Stimulated activated CD4-positive, alpha-beta T cell treated with anti-CD3 and anti-CD28 coated beads, Interleukin-12 subunit alpha, Interleukin-12 subunit beta, amount 100 ng/mL, for 4 hours (primary cell): Measurements from ENCODE around the gene AEBP1.
A peak's percentile ranks its signal among the peaks of the same experiment; 100 is the strongest.
"Not testable (repeated sequence)": the region's sequence is repeated elsewhere in the genome, so short reads cannot be mapped to it uniquely, and the experiment has no call there.

Experiments used
- DNase-seq: peaks from one replicate; pipeline ENCODE4 v3.0.0-alpha.2; 2020

Gene AEBP1

GRCh38 chr7:44121761-44122420 lies 17.7 kb downstream of the AEBP1 start:
- no peak for DNase-seq

DNA sequence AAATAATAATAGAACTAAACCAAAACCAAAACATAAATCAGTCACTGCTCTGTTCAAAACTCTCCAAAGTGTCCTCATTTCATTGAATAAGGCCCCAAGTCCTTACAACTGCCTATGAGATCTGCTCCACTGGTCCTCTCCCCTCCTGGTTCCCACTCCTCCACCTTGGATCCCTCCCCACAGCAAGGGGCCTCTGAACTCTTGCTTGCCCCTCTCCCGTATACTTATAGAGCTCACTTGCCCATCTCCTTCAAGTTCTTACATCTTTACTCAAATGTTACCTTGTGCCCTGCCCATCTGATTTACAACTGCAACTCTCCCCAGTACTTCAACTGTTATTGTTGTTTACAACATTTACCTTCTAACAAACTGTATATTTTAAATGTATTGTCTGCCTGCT lies 18.4 kb downstream of the AEBP1 start:
- no peak for DNase-seq

- DNase-seq: peak; percentile 98
These were observed 19.3 kb downstream of the AEBP1 start, which contains the start of gene POLD2 for GRCh38 chr7:44123190-44124003. POLD2 (minus strand) TSS chr7:44123548; CDS start chr7:44122053, 1,495 bp downstream.

DNA sequence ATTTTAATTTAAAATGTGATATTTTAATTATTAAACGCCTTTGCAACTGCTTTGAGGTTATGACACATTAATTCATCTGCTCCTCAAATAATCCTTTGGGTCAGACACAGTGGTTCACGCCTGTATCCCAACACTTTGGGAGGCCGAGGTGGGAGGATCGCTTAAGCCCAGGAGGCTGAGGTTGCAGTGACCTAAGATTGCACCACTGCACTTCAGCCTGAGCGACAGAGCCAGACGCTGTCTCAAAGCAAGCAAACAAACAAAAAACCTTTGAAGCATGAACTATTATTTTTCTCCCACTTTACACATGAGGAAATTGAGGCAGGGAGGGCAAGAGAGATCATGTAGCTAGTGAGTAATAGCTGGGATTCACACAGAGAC lies 20.7 kb downstream of the AEBP1 start:
- DNase-seq: no peak

- DNase-seq: not testable (repeated sequence)
These were observed 22.4 kb downstream of the AEBP1 start for GRCh38 chr7:44126574-44126973.

DNA sequence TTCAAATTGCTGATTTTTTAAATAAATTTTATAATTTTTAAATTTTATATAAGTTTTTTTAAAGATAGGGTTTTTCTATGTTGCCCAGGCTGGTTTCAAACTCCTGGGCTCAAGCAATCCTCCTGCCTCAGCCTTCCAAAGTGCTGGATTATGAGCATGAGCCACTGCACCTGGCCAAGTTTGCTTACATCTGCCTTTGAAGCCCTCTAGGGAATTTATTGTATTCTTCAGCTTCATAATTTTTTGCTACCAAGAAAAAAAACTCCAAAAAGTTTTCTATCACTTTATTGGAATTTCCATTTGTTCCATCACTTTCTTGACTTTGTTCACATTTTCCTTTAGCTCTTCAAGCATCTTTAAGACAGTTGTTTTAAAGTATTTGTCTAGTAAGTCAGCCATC lies 23.0 kb downstream of the AEBP1 start:
- no peak for DNase-seq

DNA sequence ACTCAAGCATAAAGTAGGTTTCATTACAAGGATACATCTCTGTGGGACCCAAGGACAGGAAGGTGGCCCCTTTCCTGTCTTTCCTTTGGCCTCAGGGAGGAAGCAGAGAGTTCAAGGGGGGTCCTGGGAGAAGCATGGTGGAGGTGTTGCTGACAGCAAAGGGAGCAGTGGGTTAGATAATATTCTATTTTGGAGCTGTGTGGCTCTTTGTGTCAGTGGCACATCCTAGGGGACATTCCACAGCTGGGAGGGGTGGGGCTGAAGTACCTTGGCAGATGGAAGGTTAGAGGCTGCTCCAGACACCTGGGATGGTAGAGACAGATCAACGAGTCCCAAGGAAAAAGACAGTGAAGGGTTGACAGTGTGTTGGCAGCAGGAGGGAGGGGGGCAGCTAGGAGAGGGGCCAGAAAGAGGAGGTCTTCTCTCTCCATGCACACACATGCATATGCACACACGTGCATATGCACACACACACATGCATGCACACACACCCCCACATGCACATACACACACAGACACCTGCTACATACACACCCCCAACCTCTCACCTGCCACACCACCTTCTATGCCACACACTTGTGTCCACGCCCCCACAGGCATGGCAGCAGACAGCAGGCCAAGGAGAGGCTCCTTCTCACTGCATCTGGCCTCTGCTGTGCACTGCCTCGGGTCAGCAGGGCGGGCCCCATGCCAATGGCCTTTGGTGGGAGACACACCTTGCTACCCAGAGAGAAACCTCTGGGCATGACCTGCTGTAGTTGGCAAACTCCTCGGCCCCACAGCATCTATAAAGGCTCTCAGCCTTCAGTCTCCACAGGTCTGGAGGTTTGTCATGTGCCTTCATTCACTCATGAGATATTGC lies 24.8 kb downstream of the AEBP1 start:
- DNase-seq: no peak

- DNase-seq: no peak
These were observed 27.3 kb downstream of the AEBP1 start for GRCh38 chr7:44131173-44132029.

GRCh38 chr7:44132039-44132438 lies 27.9 kb downstream of the AEBP1 start:
- no peak for DNase-seq

DNA sequence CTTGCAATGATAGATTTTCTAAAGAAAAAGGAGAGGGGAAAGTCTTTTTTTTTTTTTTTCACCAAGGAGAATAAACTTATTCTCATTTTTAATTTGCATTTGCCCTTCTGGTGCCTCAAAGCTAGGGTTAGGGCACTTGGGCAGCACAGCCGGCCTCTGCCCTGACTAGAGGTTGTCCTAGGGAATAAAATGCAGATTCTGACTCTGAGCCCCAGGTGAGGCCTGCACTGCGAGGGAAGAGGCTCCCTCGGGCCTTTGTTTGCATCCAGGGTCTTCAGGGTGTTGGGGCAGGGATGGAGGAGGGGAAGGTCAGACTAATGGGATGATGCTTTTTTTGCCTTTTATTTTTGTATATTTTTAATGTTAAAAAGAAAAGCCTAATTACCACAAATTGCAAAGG lies 29.1 kb downstream of the AEBP1 start:
- no peak for DNase-seq

- no peak for DNase-seq
These were observed 30.9 kb downstream of the AEBP1 start for GRCh38 chr7:44134943-44135628.

GRCh38 chr7:44136731-44137130 lies 32.6 kb downstream of the AEBP1 start:
- DNase-seq: no peak

DNA sequence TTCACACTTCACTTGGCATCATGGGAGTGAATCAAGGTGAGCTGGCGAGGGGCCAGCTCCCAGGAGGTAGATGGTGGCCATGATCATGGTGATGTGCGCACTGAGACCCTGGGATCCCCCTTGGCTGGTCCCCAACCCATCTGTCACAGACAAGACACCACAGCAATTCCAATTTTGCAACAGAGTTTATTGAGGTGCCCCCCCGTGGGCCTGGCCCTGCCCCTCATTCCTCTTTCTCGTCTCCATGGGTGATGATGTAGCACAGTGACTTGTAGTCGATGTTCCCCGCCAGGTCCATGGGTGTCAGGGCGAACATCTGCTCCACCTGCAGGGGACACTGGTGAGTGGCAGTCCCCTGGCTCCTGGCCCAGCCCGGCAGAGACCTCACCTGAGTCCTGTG lies 34.6 kb downstream of the AEBP1 start:
- DNase-seq: no peak

DNA sequence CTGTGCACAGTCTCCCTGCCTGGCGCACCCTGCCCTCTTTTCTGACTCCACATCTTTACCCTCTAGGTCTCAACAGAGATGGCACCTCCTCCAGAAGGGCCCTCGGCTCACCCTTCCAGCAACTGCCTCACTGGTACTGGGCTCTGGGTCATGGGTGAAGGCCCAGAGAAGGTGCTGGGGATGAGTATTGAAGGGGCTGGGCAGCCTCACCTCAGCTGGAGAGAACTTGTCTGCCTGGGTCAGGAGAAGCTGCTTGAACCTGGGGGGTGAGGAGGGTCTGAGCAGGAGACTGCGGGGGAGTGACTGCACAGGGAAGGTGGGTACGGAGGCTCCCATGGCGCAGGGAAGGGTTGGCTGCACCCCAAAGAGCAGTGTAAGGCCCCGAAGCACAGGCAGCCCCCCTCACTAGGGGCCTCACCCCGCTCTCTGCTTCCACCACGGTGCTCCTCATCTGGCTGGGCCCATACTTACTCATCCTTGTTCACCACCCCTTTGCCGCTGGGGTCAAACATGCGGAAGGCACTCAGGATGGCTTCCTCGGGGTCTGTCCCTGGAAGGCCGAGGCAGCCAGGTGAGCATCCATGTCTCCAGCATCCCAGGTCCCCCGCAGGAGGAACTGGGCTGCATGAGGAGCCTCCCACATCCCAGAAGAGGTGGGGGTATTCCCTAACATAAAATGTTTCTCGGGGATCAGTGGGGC lies 35.3 kb downstream of the AEBP1 start:
- DNase-seq: no peak

- no peak for DNase-seq
These were observed 36.2 kb downstream of the AEBP1 start for GRCh38 chr7:44140341-44140740.

DNA sequence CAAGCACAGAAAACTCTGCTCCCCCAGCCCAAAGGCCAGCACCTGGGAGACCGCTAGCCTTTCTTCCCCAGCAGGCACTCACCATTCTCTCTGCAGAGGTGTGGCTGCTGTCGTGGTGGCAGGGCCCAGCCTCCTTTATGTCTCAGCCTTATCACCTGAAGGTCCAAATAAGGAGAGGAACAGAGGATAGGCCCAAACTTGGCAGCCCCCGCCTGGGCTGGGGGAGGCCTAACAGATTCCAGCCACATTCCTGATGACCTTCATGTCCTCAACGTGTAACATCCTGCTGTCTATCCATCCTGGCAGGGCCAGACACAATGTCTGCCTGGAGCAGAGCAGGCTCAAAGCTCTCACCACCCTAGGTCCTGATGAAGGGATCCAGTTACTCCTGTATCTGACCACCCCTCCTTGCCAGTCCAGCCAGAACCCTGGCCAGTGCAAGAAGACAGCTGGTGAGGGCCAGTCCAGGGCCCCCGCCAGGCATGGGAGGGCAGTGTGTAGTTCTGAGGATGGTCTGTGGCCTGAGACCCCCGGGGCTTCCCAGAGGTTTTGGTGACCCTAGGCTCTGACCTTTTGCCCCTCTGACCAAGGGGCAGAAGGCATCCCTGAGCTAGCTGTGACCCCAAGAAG lies 37.2 kb downstream of the AEBP1 start, which contains the start of gene MYL7:
MYL7 (minus strand) TSS at position 112 of the 630 bp plus-strand sequence; CDS start at position 85, 27 bp downstream.
- no peak for DNase-seq

- no peak for DNase-seq
These were observed 37.9 kb downstream of the AEBP1 start for GRCh38 chr7:44142028-44142427.

DNA sequence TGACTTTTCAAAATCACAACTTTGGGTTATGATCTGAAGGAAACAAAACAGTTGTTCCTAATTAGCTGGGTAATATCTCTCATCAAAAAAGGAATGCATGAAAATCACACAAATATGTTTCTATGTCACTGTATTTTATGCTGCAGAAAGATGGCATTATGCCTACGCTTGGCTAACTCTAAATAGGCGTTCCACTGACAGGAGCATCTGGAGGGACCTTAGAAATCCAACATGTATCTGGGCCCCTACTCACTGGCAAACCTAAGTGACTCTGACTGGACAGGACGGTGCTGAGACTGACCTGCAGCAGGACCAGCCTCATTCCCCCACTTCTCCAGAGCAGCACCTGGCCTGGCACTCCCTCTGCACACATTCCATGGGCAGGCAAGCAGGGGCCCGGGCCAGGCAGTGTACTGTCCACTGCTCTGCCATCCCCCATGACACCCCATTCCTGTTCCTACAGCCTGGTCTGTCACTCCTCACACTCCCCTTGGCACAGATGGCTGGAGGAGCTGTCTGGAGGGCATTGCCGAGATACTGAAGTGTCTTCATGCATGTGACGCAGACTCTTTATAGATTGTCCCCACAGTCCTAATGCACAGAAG lies 39.6 kb downstream of the AEBP1 start:
- no peak for DNase-seq

- DNase-seq: no peak
These were observed 40.4 kb downstream of the AEBP1 start for GRCh38 chr7:44144426-44144967.

DNA sequence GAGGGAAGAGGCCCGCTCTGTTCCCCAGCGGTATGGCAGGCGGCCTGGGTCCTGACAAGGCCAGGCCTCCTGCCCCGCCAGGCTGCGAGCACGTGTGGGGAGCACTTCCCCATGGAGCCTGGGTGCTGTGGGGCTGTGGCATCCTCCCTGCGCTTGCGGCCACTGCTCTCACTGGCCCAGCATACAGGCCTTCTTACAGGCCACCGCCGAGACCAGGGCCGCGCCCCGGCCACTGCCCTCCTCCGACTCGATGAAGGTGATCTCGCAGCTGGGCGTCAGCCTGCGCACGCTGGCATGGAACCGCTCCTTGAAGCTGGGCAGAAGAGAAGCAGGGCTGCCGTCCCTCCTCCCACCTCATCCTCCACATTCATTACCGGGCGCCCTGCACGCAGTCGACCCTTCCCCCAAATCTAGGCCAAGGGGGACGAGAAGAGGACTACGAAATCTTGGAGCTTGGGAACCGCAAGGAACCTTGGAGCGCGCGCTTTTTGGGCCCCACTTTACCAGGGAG lies 40.9 kb downstream of the AEBP1 start:
- no peak for DNase-seq
